HEK293T (cell line): ENCODE data around the gene ALKBH4.

Experiments
- BHLHE40 ChIP-seq: fragments of 450-650 bp; IDR thresholded peaks from 2 replicates; pipeline ENCODE4 v1.6.1; 2016; ENCODE audit warnings: mild to moderate bottlenecking, moderate library complexity, borderline replicate concordance
- ELF4 ChIP-seq: fragments of 450-650 bp; IDR thresholded peaks from 2 replicates; pipeline ENCODE4 v1.6.1; 2017; ENCODE audit warnings: antibody characterized with exemption
- FOXK2 ChIP-seq: fragments of 450-650 bp; IDR thresholded peaks from 2 replicates; pipeline ENCODE4 v1.6.1; 2016; ENCODE audit warnings: mild to moderate bottlenecking
- FOXM1 ChIP-seq: fragments of 450-650 bp; IDR thresholded peaks from 2 replicates; pipeline ENCODE4 v1.6.1; 2017; ENCODE audit warnings: mild to moderate bottlenecking, borderline replicate concordance
- LEF1 ChIP-seq: fragments of 450-650 bp; IDR thresholded peaks from 2 replicates; pipeline ENCODE4 v1.6.1; 2017; ENCODE audit warnings: mild to moderate bottlenecking, borderline replicate concordance
- SP1 ChIP-seq: fragments of 450-650 bp; IDR thresholded peaks from 2 replicates; pipeline ENCODE4 v1.6.1; 2017
- SUZ12 ChIP-seq: fragments of 450-650 bp; IDR thresholded peaks from 2 replicates; pipeline ENCODE4 v1.6.1; 2016; ENCODE audit warnings: mild to moderate bottlenecking
- ZNF384 ChIP-seq: fragments of 450-650 bp; IDR thresholded peaks from 2 replicates; pipeline ENCODE4 v1.6.1; 2016
- TF ChIP-seq, protein P1 (sequence below): fragments of 450-650 bp; IDR thresholded peaks from 2 replicates; pipeline ENCODE4 v1.6.1; 2016

DNA sequence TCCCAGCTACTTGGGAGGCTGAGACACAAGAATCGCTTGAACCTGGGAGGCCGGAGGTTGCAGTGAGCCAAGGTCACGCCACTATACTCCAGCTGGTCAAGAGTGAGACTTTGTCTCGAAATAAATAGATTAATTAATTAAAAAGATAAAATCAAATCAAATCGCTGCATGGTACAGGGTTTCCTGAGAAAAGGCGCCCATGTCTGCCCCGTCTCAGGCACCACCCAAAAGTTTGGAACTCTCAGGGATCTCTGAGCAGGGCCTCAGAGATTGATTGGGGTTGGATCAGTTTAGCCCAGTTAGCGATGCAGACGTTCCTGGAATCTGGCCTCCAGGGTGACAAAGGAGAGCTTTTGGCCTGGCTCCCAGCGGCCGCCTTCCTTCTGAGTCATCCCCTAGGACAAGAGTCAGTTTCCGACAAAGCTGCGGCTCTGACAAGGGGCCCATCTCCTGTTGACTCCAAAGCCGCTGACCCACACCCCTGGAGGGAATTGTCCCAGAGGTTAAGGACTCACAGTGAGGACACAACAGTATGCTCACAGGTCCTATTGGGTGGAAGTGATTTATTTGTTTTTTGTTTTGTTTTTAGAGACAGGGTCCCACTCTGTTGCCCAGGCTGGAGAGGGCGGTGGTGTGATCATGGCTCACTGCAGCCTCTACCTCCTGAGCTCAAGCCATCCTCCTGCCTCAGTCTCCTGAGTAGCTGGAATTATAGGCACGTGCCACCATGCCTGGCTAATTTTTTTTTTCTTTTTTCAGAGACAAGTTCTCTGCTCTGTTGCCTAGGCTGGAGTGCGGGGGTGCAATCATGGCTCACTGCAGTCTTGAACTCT lies 24.5 kb downstream of the ALKBH4 start:
- TF ChIP-seq FOXM1, result no peak
- no peak for TF ChIP-seq BHLHE40
- no peak for TF ChIP-seq ZNF384
- no peak for TF ChIP-seq SP1
- no peak for TF ChIP-seq FOXK2
- TF ChIP-seq SUZ12, result no peak
- no peak for TF ChIP-seq ELF4
- TF ChIP-seq, protein P1, sequence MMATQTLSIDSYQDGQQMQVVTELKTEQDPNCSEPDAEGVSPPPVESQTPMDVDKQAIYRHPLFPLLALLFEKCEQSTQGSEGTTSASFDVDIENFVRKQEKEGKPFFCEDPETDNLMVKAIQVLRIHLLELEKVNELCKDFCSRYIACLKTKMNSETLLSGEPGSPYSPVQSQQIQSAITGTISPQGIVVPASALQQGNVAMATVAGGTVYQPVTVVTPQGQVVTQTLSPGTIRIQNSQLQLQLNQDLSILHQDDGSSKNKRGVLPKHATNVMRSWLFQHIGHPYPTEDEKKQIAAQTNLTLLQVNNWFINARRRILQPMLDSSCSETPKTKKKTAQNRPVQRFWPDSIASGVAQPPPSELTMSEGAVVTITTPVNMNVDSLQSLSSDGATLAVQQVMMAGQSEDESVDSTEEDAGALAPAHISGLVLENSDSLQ, result no peak
- no peak for TF ChIP-seq LEF1
